NCI-H2029 (cell line): Measurements from ENCODE around the gene LRP10.
"Not testable (repeated sequence)": the region's sequence is repeated elsewhere in the genome, so short reads cannot be mapped to it uniquely, and the experiment has no call there.

Experiments
- DNase-seq: peaks from one replicate; lab custom pipeline; 2025; lab: John Stamatoyannopoulos, UW

LRP10 gene

GRCh38 chr14:22887260-22887989 lies 15.9 kb downstream of the LRP10 start:
- DNase-seq: peak; percentile 100

DNA sequence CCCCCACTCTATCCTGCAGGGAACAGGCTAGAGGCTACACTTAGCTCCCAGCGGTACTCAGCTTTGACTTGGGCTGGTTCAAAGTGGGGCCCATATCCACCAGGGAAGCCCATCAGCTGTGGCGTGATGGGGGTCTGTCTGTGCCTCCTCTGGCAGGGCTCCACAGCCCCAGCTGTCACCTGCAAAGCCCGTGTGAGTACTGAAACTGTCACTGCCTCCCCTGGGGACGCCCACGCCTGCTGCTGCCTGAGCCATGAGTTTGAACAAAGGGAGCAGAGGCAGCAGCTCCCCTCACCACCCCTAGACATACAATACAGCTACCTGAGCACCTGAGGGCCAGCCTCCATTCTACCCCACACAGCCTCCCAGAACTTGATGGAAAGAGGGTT lies 16.4 kb downstream of the LRP10 start:
- no peak for DNase-seq

GRCh38 chr14:22888662-22889061 lies 17.1 kb downstream of the LRP10 start:
- no peak for DNase-seq

GRCh38 chr14:22890416-22890815 lies 18.9 kb downstream of the LRP10 start:
- DNase-seq: no peak

DNA sequence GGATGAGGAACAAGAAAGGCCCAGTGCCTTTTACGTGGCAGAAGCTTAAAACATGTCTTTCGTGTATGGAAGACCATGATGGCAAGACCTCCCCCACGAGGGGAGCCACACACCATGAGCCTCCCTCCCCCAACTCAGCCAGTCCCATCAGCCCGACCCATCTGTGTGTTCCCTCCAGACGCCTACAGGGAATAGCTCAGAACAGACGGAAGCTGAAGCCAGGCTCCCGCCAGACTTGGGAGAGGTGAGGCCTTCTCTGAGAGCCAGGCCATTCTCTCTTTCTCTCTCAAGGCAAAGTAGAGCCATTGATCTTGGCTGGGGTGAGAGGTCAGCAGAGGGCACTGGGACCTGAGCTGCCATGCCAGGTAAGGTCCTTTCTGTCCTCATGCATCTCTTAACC lies 20.9 kb downstream of the LRP10 start:
- no peak for DNase-seq

DNA sequence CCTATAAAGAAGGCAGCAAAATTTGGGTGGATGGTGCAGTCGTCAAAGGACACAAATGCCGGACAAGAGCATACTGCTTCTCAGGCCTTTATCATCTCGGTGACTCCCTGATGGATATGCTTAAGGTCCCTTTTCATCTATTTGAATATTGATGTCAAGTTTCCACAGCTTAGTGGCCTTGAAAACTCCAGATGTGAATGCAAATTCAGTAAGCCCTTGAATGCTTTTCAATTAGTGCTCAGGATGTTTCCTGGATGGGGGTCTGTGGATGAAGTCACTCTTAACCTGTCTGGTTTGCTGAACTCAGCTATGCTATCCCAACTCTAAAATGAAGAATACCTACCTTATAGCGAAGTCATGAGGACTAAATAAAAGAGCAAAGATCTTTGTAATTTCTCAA lies 22.2 kb downstream of the LRP10 start:
- no peak for DNase-seq

DNA sequence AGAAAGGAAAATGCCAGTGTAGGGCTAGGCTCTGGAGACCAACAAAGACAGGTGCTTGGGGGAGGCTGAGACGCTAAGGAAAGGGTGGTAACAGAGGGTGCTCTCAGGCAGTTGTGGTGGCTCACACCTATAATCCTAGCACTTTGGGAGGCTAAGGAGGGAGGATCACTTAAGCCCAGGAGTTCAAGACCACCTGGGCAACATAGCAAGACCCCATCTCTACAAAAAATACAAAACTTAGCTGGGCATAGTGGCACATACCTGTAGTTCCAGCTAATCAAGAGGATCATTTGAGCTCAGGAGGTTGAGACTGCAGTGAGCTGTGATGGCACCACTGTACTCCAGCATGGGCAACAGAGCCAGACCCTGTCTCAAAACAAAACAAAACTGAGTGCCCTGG lies 23.9 kb downstream of the LRP10 start:
- DNase-seq: no peak

- DNase-seq: no peak
Measured at GRCh38 chr14:22896356-22896755, 24.8 kb downstream of the LRP10 start.

DNA sequence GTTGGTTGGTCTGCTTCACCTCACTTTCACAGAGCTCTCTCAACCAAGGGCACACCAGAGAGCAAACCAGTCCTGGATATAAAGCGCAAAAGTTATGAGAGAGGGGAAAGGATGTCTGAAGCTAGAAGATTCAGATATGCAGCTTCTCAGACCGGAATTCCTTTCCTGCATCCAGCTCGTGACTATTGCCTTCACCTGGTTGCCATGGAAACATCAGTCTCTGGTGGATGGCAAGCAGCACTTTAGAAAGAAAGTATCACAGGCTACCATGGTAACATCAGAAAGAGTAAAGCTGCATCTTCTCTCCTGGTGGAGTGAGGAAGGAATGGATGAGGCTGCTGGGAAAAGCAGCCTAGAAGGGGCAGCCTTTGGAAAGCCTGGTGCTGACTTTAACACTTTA lies 25.2 kb downstream of the LRP10 start:
- DNase-seq: peak; percentile 49

- DNase-seq: no peak
Measured at GRCh38 chr14:22897357-22897756, 25.8 kb downstream of the LRP10 start.

DNA sequence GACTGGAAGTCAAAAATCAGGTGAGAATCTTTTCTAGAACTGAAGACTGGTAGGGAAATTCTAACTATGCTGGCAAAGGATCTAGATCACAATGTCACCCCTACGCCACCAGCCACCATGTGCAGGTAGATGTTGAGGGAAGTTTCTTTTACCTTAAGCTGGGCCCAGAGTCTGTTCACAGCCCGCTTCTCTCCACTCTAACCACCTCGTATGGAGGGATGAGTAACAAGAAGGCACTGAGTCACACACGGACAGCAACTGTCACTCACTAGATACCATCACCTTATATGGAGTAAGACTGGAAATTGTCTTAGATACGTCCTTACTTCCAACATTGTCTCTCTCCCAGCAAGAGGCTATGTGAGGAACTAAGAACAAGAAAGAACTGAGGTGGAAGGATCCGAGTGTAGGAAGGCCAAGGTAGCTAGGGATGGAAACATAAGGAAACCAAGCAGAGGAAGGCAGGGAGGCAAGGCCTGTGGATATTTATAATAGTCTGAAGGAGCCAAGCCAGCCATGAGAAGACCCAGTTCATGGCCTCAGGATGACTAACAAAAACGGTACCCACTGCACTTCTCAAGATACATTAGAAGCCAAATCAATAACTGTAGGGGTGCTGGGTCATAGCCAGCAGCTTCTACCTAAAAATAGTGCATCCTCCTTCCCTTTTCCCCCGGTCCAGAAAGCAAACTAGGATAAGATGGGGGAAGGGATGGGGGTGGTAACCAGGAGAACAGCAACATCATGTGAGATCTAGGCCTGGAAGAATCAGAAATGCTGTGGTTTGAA lies 27.0 kb downstream of the LRP10 start:
- no peak for DNase-seq

GRCh38 chr14:22900081-22900799 lies 28.7 kb downstream of the LRP10 start:
- DNase-seq: peak; percentile 95

DNA sequence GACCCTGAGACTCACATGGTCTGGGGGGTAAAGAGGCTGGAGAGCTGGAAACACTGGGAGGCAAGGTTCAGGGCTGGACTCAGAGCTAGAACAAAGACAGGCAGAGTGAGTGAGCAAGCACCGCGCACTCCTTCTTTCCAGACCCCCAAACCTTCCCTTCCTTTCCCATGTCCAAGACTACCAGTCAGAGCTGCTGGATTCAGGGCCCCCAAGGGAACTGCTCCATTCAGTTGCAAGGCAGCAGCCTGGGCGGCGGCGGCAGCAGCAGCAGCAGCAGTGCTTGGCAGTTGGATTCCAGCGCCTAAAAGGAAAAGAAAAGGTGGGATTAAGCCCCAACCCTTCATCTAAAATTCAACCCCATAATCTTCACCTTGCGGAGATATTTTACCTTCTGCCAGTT lies 30.3 kb downstream of the LRP10 start:
- no peak for DNase-seq

GRCh38 chr14:22903742-22904087 lies 32.2 kb downstream of the LRP10 start:
- no peak for DNase-seq

DNA sequence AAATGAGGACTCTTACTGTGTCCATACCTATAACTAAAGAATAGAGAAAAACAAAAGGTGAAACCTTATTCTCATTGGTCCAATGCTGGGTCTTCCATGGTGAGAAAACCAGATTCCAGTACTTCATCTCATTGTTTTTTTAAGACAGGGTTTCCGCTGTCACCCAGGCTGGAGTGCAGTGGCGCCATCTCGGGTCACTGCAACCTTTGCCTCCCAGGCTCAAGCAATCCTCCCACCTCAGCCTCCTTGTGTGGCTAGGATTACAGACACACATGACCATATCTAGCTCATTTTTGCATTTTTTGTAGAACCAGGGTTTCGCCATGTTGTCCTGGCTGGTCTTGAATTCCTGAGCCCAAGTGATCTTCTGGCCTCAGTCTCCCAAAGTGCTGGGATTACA lies 34.1 kb downstream of the LRP10 start:
- no peak for DNase-seq

- no peak for DNase-seq
Measured at GRCh38 chr14:22906073-22906472, 34.5 kb downstream of the LRP10 start.

GRCh38 chr14:22907429-22907828 lies 35.9 kb downstream of the LRP10 start:
- DNase-seq: no peak

- no peak for DNase-seq
Measured at GRCh38 chr14:22908601-22909000, 37.1 kb downstream of the LRP10 start.

- no peak for DNase-seq
Measured at GRCh38 chr14:22910916-22911315, 39.4 kb downstream of the LRP10 start.

DNA sequence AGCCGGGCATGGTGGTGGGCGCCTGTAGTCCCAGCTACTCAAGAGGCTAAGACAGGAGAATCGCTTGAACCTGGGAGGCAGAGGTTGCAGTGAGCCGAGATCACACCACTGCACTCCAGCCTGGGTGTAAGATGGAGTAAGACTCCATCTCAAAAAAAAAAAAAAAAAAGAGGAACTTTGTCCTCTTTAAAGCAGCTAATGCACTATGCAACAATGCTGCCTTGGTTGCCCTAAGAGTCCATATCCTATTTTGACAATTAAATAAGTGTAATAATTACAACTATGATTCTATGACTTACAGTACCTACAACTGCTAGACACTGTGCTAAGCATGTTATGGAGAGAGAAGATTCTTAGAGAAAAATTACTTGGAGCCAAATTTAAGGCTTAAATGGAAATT lies 43.3 kb downstream of the LRP10 start:
- not testable (repeated sequence) for DNase-seq

GRCh38 chr14:22915886-22916521 lies 44.5 kb downstream of the LRP10 start:
- DNase-seq: no peak

GRCh38 chr14:22918804-22919600 lies 47.5 kb downstream of the LRP10 start, which contains the start of gene RBM23:
TSS of gene RBM23 (minus strand) at chr14:22919149.
- peak; percentile 100 for DNase-seq
